GM23338 (cell line): Measurements from ENCODE around the gene SPATC1L. TPM values are rescaled to one million over a fixed set of nuclear protein-coding genes. Genes with fewer than 3 reads are reported as not detected.

ENCODE experiments used
- ATAC-seq: fragments of 200-7000 bp; cut with Tn5 transposase; 3 replicates; pipeline ENCODE4 v1.9.1; 2020
- DNase-seq: peaks from one replicate; pipeline ENCODE4 v3.0.0-alpha.2; 2015; ENCODE audit warnings: low spot score
- H2AFZ ChIP-seq: fragments of 200-600 bp; sonication (generic); 2 replicates; pipeline ENCODE4 v1.8.0; 2016; ENCODE audit warnings: antibody characterized with exemption, mild to moderate bottlenecking, moderate library complexity
- H3F3A ChIP-seq: fragments of 200-600 bp; sonication (generic); replicated peaks from 2 replicates; pipeline ENCODE4 v1.8.0; 2017; ENCODE audit warnings: antibody characterized with exemption, mixed run types, low read depth
- H3K27ac ChIP-seq: fragments of 200-600 bp; sonication (generic); 2 replicates; pipeline ENCODE4 v1.6.1; 2016; ENCODE audit warnings: low read depth
- H3K27me3 ChIP-seq: fragments of 200-600 bp; sonication (generic); 2 replicates; pipeline ENCODE4 v1.8.0; 2016; ENCODE audit warnings: mild to moderate bottlenecking, mixed run types, moderate library complexity; ENCODE audit not compliant: insufficient read depth
- H3K36me3 ChIP-seq: fragments of 200-600 bp; sonication (generic); 2 replicates; pipeline ENCODE4 v1.8.0; 2016; ENCODE audit warnings: mild to moderate bottlenecking; ENCODE audit not compliant: insufficient read depth
- H3K4me1 ChIP-seq: fragments of 200-600 bp; sonication (generic); 2 replicates; pipeline ENCODE4 v1.8.0; 2016; ENCODE audit warnings: mild to moderate bottlenecking, moderate library complexity; ENCODE audit not compliant: insufficient read depth
- H3K4me2 ChIP-seq: fragments of 200-600 bp; sonication (generic); 2 replicates; pipeline ENCODE4 v1.7.1; 2017; ENCODE audit warnings: mixed run types
- H3K4me3 ChIP-seq: fragments of 200-600 bp; sonication (generic); 2 replicates; pipeline ENCODE4 v1.6.1; 2016; ENCODE audit warnings: mixed run types
- H3K79me2 ChIP-seq: fragments of 200-600 bp; sonication (generic); replicated peaks from 2 replicates; pipeline ENCODE4 v1.8.0; 2017; ENCODE audit warnings: mild to moderate bottlenecking; ENCODE audit not compliant: insufficient read depth
- H3K9me2 ChIP-seq: fragments of 200-600 bp; sonication (generic); 2 replicates; pipeline ENCODE4 v1.8.0; 2017; ENCODE audit not compliant: insufficient read depth
- H4K20me1 ChIP-seq: fragments of 200-600 bp; sonication (generic); replicated peaks from 2 replicates; pipeline ENCODE4 v1.8.0; 2017; ENCODE audit warnings: mild to moderate bottlenecking; ENCODE audit not compliant: insufficient read depth
- H3K27ac Mint-ChIP-seq: 2 replicates; pipeline ENCODE4 v1.8.0; 2020; ENCODE audit warnings: inconsistent platforms, mild to moderate bottlenecking, moderate library complexity, mixed read lengths
- H3K27me3 Mint-ChIP-seq: 3 replicates; pipeline ENCODE4 v1.8.0; 2022; ENCODE audit warnings: low read depth, mild to moderate bottlenecking, moderate library complexity, mixed read lengths, inconsistent platforms; ENCODE audit not compliant: insufficient read depth, poor library complexity
- H3K36me3 Mint-ChIP-seq: 3 replicates; pipeline ENCODE4 v1.8.0; 2021; ENCODE audit warnings: low read depth, mild to moderate bottlenecking, inconsistent platforms, moderate library complexity, mixed read lengths
- H3K4me1 Mint-ChIP-seq: 3 replicates; pipeline ENCODE4 v1.8.0; 2020; ENCODE audit warnings: mild to moderate bottlenecking, inconsistent platforms, mixed read lengths
- H3K4me3 Mint-ChIP-seq: 3 replicates; pipeline ENCODE4 v1.8.0; 2021; ENCODE audit warnings: moderate library complexity, mild to moderate bottlenecking, inconsistent platforms, mixed read lengths
- H3K9me3 Mint-ChIP-seq: 3 replicates; pipeline ENCODE4 v1.8.0; 2020; ENCODE audit warnings: moderate library complexity, mild to moderate bottlenecking, inconsistent platforms, mixed read lengths
- CREB1 ChIP-seq: fragments of 250-450 bp; sonication (Bioruptor Pico); IDR thresholded peaks from 2 replicates; pipeline ENCODE4 v1.5.0; 2020; ENCODE audit warnings: low read depth, mild to moderate bottlenecking, moderate library complexity
- ETS1 ChIP-seq: IDR thresholded peaks from 2 replicates; pipeline ENCODE4 v1.6.1; 2016; ENCODE audit warnings: antibody characterized with exemption
- EZH2 ChIP-seq: fragments of 200-600 bp; sonication (generic); IDR thresholded peaks from one replicate; pipeline ENCODE4 v1.8.0; 2017; ENCODE audit warnings: antibody characterized with exemption, mild to moderate bottlenecking, low read depth; ENCODE audit not compliant: unreplicated experiment
- EZH2phosphoT487 ChIP-seq: fragments of 200-600 bp; sonication (generic); IDR thresholded peaks from one replicate; pipeline ENCODE4 v1.8.1; 2018; ENCODE audit warnings: antibody characterized with exemption; ENCODE audit not compliant: unreplicated experiment
- JUNB ChIP-seq: IDR thresholded peaks from one replicate; pipeline ENCODE4 v1.6.1; 2016; ENCODE audit warnings: antibody characterized with exemption; ENCODE audit not compliant: unreplicated experiment
- NANOG ChIP-seq: IDR thresholded peaks from 2 replicates; pipeline ENCODE4 v1.6.1; 2016; ENCODE audit warnings: antibody characterized with exemption, borderline replicate concordance
- POLR2AphosphoS5 ChIP-seq: IDR thresholded peaks from 2 replicates; pipeline ENCODE4 v1.6.1; 2016; ENCODE audit warnings: antibody characterized with exemption, low read depth
- REST ChIP-seq: IDR thresholded peaks from one replicate; pipeline ENCODE4 v1.6.1; 2018; ENCODE audit warnings: antibody characterized with exemption; ENCODE audit not compliant: unreplicated experiment
- STAT1 ChIP-seq: IDR thresholded peaks from one replicate; pipeline ENCODE4 v1.6.1; 2016; ENCODE audit warnings: antibody characterized with exemption; ENCODE audit not compliant: unreplicated experiment
- ZNF114 ChIP-seq: fragments of 250-450 bp; sonication (Bioruptor Pico); IDR thresholded peaks from 2 replicates; pipeline ENCODE4 v1.5.0; 2020; ENCODE audit warnings: mild to moderate bottlenecking, moderate library complexity
- ZNF331 ChIP-seq: fragments of 250-450 bp; sonication (Bioruptor Pico); IDR thresholded peaks from 2 replicates; pipeline ENCODE4 v1.5.0; 2020; ENCODE audit warnings: low read depth, mild to moderate bottlenecking, moderate library complexity
- polyA plus RNA-seq: library from polyadenylated mRNA; unstranded; fragments of >200 nt; fragmentation: Nextera tagmentation; extraction: Ambion mirVana; gene quantifications from 2 replicates; pipeline ENCODE4 v1.2.1, GENCODE V29; 2016
- total RNA-seq: library from RNA; depleted of rRNA; stranded (reverse); fragments of >200 nt; shearing (Covaris generic); gene quantifications from 2 replicates; pipeline ENCODE4 v1.2.3, GENCODE V29; 2014
- TF ChIP-seq, protein P1 (sequence below), 2 experiments: fragments of 200-600 bp in 1 of 2; sonication (generic) in 1 of 2; conservative IDR thresholded peaks; 2 replicates each; pipeline versions ENCODE4 v1.5.1 to v1.6.1; 2016 to 2017; ENCODE audit warnings: antibody characterized with exemption in 2 of 2, low read depth in 2 of 2, mild to moderate bottlenecking in 2 of 2, moderate library complexity in 1 of 2

Gene SPATC1L
- total and polyA plus RNA-seq, 2 experiments from 2014 or later = 37.6 to 70.2 TPM

DNA sequence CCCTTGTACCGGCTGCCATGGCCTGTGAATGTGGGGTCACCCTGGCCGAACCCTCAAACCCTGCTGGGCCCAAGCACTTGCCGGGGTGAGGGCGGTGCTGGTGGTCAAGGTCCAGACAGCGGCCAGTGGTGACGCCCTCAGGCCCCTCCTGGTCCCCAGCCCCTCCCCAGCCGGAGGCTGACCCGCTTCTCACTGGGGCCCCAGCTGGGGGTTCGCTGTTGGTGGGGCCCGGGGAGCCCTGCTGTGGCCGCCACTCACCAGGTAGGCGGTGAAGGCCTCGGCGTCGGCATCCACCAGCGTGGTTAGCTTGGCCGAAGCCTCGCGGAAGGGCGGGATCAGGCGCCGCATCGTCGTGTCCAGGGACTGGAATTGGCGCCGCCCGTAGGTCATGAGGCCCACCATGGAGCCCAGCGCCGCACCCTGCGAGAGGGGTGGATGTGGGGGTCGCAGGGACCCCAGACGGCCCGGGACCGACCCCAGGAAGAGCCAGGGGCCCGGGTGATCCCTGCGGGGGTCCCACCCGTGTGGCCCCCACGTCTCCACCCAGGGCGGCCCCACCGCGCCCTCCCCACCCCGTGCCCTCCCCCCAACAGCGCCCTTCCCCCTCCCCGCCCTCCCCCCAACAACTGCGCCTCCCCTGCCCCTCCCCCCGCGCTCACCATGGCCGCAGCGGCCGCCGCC is 39.0 kb downstream of the SPATC1L start:
- Mint-ChIP-seq H3K36me3 (peaks cover 17% of the 10 kb centered on the region), H3K4me1 (peaks cover 12% of the 10 kb centered on the region), H3K27me3 (peaks cover 9% of the 10 kb centered on the region), H3K27ac (no peak overlapping the region), H3K4me3 (no peak overlapping the region), H3K9me3 (peaks cover 4% of the 10 kb centered on the region; the same call in 2 of the 3 replicates)
- no peaks in the 10 kb centered on the region for H3K27me3 ChIP-seq
- TF ChIP-seq NANOG (no peak), ZNF114 (CRISPR knock-in tag) (no peak), REST (no peak)
- no peak overlapping the region for H3K27ac ChIP-seq
- H3K4me1 ChIP-seq = no peaks in the 10 kb centered on the region
- no peaks in the 10 kb centered on the region for H3K9me2 ChIP-seq
- H3K79me2 ChIP-seq = no peaks in the 10 kb centered on the region
- no peaks in the 10 kb centered on the region for H3K36me3 ChIP-seq
- no peak overlapping the region for H2AFZ ChIP-seq
- H4K20me1 ChIP-seq = no peaks in the 10 kb centered on the region
- no peak for ATAC-seq
- H3K4me2 ChIP-seq = no peak overlapping the region
- 0 out of 2 replicates have a peak, but pooled peaks cover 7% of the 10 kb centered on the region for H3F3A ChIP-seq
- no peak overlapping the region for H3K4me3 ChIP-seq
- no peak for DNase-seq

- 0 out of 2 replicates have a peak, but pooled peaks cover 7% of the 10 kb centered on the region for H3F3A ChIP-seq
- no peak for TF ChIP-seq ZNF331 (CRISPR knock-in tag)
- no peak for TF ChIP-seq CREB1 (CRISPR knock-in tag)
- no peak for TF ChIP-seq REST
- no peak for TF ChIP-seq POLR2AphosphoS5
- no peak for TF ChIP-seq STAT1
- TF ChIP-seq EZH2 = no peak
- TF ChIP-seq ETS1 = no peak
- TF ChIP-seq, protein P1, sequence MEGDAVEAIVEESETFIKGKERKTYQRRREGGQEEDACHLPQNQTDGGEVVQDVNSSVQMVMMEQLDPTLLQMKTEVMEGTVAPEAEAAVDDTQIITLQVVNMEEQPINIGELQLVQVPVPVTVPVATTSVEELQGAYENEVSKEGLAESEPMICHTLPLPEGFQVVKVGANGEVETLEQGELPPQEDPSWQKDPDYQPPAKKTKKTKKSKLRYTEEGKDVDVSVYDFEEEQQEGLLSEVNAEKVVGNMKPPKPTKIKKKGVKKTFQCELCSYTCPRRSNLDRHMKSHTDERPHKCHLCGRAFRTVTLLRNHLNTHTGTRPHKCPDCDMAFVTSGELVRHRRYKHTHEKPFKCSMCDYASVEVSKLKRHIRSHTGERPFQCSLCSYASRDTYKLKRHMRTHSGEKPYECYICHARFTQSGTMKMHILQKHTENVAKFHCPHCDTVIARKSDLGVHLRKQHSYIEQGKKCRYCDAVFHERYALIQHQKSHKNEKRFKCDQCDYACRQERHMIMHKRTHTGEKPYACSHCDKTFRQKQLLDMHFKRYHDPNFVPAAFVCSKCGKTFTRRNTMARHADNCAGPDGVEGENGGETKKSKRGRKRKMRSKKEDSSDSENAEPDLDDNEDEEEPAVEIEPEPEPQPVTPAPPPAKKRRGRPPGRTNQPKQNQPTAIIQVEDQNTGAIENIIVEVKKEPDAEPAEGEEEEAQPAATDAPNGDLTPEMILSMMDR (conservative IDR thresholded peaks at IDR 0.05; ENCODE audit: low read depth in 2 of 2) = no peak
- TF ChIP-seq ZNF114 (CRISPR knock-in tag) = no peak
- no peak for TF ChIP-seq EZH2phosphoT487
- no peak for TF ChIP-seq NANOG
- no peak for TF ChIP-seq JUNB
Observed at GRCh38 chr21:46144464-46145070, 39.7 kb downstream of the SPATC1L start.

More at GRCh38 chr21:46144464-46145070, 39.7 kb downstream of the SPATC1L start:
- Mint-ChIP-seq H3K27me3 (peaks cover 9% of the 10 kb centered on the region), H3K36me3 (peaks cover 17% of the 10 kb centered on the region), H3K9me3 (peaks cover 4% of the 10 kb centered on the region; the same call in 2 of the 3 replicates), H3K27ac (no peak overlapping the region), H3K4me1 (peaks cover 12% of the 10 kb centered on the region), H3K4me3 (no peak overlapping the region)
- Histone ChIP-seq H2AFZ (no peak overlapping the region), H4K20me1 (no peaks in the 10 kb centered on the region), H3K36me3 (no peaks in the 10 kb centered on the region), H3K9me2 (no peaks in the 10 kb centered on the region), H3K27me3 (no peaks in the 10 kb centered on the region), H3K4me2 (no peak overlapping the region), H3K4me1 (no peaks in the 10 kb centered on the region), H3K27ac (no peak overlapping the region), H3K79me2 (no peaks in the 10 kb centered on the region), H3K4me3 (no peak overlapping the region)
- DNase-seq = no peak
- ATAC-seq = no peak
